Osteoblast (primary cell): Measurements from ENCODE around the gene RARA. TPM values are rescaled to one million over a fixed set of nuclear protein-coding genes. Genes with fewer than 3 reads are reported as not detected.

Experiments used
- DNase-seq: peaks from one replicate; pipeline ENCODE4 v3.0.0; 2011; ENCODE audit warnings: low spot score, mixed read lengths; ENCODE audit not compliant: insufficient read length; ENCODE audit errors: missing footprints
- H2AFZ ChIP-seq: 2 replicates; pipeline ENCODE4 v1.6.0; 2011; ENCODE audit warnings: mild to moderate bottlenecking, low read length
- H3K27ac ChIP-seq: 2 replicates; pipeline ENCODE4 v1.5.1; 2011; ENCODE audit warnings: mild to moderate bottlenecking, low read depth, low read length, moderate library complexity
- H3K27me3 ChIP-seq: 2 replicates; pipeline ENCODE4 v1.6.0; 2012; ENCODE audit warnings: mild to moderate bottlenecking, control low read depth, inconsistent platforms, low read length, moderate library complexity; ENCODE audit not compliant: insufficient read depth
- H3K36me3 ChIP-seq: 2 replicates; pipeline ENCODE4 v1.5.1; 2011; ENCODE audit warnings: mild to moderate bottlenecking, low read length, control low read depth, moderate library complexity; ENCODE audit not compliant: insufficient read depth
- H3K4me1 ChIP-seq: 2 replicates; pipeline ENCODE4 v1.5.1; 2011; ENCODE audit warnings: mild to moderate bottlenecking, low read length, control low read depth, moderate library complexity; ENCODE audit not compliant: insufficient read depth
- H3K4me2 ChIP-seq: 2 replicates; pipeline ENCODE4 v1.6.0; 2011; ENCODE audit warnings: mild to moderate bottlenecking, low read length; ENCODE audit not compliant: insufficient read depth
- H3K4me3 ChIP-seq: fragments of 200-600 bp; sonication (generic); 3 replicates; pipeline ENCODE4 v1.5.1; 2012; ENCODE audit warnings: mild to moderate bottlenecking, low read length, inconsistent platforms; ENCODE audit not compliant: insufficient read depth
- H3K79me2 ChIP-seq: 2 replicates; pipeline ENCODE4 v1.6.0; 2012; ENCODE audit warnings: mild to moderate bottlenecking, low read length, control low read depth, inconsistent platforms; ENCODE audit not compliant: insufficient read depth
- H3K9me3 ChIP-seq: 2 replicates; pipeline ENCODE4 v1.5.1; 2011; ENCODE audit warnings: low read depth, low read length, control low read depth
- H4K20me1 ChIP-seq: 2 replicates; pipeline ENCODE4 v1.6.0; 2012; ENCODE audit warnings: mild to moderate bottlenecking, low read length, control low read depth; ENCODE audit not compliant: insufficient read depth
- total RNA-seq: library from RNA; depleted of rRNA; stranded (reverse); fragments of >200 nt; gene quantifications from 2 replicates; pipeline ENCODE4 v1.2.3, GENCODE V29; 2012
- TF ChIP-seq, protein P1 (sequence below): IDR thresholded peaks from 2 replicates; pipeline ENCODE4 v1.5.1; 2011; ENCODE audit warnings: mild to moderate bottlenecking, low read depth, low read length, moderate library complexity; ENCODE audit errors: extremely low read depth

The RARA gene
- total RNA-seq, 1 donor, result 31.1 TPM

DNA sequence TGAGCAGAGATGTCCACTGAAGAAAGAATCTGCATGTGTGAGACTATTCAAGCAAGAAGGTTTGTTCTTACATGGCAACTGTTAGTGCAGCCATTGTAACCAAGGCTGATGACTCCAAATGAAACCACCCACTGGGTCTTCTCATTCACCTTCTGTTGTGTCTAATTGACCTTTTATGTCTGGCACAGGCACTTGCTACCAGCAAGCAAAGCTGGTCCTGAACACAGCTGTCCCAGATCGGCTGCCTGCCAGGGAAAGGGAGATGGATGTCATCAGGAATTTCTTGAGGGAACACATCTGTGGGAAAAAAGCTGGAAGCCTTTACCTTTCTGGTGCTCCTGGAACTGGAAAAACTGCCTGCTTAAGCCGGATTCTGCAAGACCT, 17.7 kb upstream of the RARA start:
- Histone ChIP-seq H4K20me1 (no peaks in the 10 kb centered on the region), H3K4me1 (peaks cover 21% of the 10 kb centered on the region), H3K79me2 (peaks cover 8% of the 10 kb centered on the region), H3K27me3 (no peaks in the 10 kb centered on the region), H3K27ac (no peak overlapping the region), H3K4me3 (no peak overlapping the region), H3K4me2 (no peak overlapping the region), H3K36me3 (peaks cover 12% of the 10 kb centered on the region), H2AFZ (no peak overlapping the region), H3K9me3 (no peaks in the 10 kb centered on the region)
- no peak for DNase-seq
- TF ChIP-seq, protein P1, sequence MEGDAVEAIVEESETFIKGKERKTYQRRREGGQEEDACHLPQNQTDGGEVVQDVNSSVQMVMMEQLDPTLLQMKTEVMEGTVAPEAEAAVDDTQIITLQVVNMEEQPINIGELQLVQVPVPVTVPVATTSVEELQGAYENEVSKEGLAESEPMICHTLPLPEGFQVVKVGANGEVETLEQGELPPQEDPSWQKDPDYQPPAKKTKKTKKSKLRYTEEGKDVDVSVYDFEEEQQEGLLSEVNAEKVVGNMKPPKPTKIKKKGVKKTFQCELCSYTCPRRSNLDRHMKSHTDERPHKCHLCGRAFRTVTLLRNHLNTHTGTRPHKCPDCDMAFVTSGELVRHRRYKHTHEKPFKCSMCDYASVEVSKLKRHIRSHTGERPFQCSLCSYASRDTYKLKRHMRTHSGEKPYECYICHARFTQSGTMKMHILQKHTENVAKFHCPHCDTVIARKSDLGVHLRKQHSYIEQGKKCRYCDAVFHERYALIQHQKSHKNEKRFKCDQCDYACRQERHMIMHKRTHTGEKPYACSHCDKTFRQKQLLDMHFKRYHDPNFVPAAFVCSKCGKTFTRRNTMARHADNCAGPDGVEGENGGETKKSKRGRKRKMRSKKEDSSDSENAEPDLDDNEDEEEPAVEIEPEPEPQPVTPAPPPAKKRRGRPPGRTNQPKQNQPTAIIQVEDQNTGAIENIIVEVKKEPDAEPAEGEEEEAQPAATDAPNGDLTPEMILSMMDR, result no peak

- Histone ChIP-seq H3K4me3 (no peak overlapping the region), H3K36me3 (peaks cover 12% of the 10 kb centered on the region), H3K4me1 (peaks cover 35% of the 10 kb centered on the region), H3K9me3 (no peaks in the 10 kb centered on the region), H3K79me2 (peaks cover 8% of the 10 kb centered on the region), H4K20me1 (no peaks in the 10 kb centered on the region), H2AFZ (no peak overlapping the region), H3K27ac (no peak overlapping the region), H3K4me2 (no peak overlapping the region), H3K27me3 (no peaks in the 10 kb centered on the region)
- TF ChIP-seq, protein P1, result no peak
- no peak for DNase-seq
Measured at GRCh38 chr17:40293363-40293762, 15.6 kb upstream of the RARA start.

DNA sequence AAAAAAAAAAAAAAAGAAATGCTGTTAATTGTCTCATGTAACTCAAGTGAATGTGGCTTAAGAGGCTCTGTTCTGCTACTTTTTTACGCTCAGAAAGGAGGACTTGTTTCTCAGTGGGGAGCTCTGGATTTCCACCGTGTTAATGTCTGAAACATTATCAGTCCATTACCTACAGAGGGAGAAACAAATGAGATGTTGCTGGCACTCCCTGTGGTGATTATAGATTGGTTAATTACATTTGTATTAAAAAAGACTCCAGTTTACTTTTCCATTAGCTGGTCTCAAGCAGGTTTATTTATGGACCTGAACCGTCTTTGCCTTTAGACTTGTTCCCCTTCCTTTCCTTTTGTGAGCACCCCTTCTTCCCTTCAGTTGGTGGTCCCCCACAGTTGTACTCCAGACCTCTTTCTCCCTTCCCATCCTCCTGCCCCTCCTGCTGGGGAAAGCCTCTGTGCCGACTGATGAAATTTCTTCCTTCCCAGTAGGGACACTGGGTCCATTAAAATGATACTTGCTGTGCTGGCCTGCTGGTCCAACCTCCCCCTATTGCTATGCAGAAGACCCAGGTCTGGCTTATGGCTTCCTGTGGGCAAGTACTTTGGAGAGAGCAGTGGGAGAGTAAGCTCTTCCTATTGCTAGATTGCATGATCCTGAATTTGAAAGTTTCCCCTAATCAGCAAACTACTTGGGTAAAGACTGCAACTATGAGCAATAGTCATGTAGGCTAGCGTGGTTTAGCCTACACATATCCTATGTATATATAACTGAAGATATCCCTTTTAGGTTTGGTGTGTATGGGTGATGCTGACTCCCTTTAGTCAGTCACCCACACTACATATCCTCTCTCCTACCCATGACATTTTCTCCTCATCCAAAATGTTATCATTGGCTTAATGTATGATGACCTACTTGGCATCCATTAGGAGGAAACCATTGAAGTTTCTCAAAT, 13.2 kb upstream of the RARA start:
- Histone ChIP-seq H4K20me1 (no peaks in the 10 kb centered on the region), H3K27me3 (no peaks in the 10 kb centered on the region), H3K4me1 (peaks cover 30% of the 10 kb centered on the region), H3K9me3 (no peaks in the 10 kb centered on the region), H3K4me2 (peak overlapping the region; percentile 52), H3K79me2 (no peaks in the 10 kb centered on the region), H2AFZ (no peak overlapping the region), H3K4me3 (no peak overlapping the region), H3K36me3 (peaks cover 12% of the 10 kb centered on the region), H3K27ac (peak overlapping the region; percentile 78)
- no peak for DNase-seq
- TF ChIP-seq, protein P1, result no peak

DNA sequence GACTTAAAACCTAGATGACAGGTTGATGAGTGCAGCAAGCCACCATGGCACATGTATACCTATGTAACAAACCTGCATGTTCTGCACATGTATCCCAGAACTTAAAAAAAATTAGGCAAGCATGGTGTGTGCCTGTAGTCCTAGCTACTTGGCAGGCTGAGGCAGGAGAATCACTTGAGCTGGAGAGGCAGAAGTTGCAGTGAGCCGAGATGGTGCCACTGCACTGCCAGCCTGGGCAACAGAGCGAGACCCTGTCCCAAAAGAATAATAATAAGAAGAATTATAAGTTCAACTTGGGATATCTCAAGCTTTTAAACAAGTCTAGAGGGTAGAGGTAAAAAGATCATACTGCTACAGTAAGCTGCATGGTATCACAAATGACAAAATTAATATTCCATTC, 11.5 kb upstream of the RARA start:
- H3K27ac ChIP-seq, result peak overlapping the region; percentile 78
- H3K4me1 ChIP-seq, result peaks cover 30% of the 10 kb centered on the region
- no peaks in the 10 kb centered on the region for H4K20me1 ChIP-seq
- H3K27me3 ChIP-seq, result no peaks in the 10 kb centered on the region
- no peak for DNase-seq
- no peaks in the 10 kb centered on the region for H3K9me3 ChIP-seq
- H3K4me3 ChIP-seq, result no peak overlapping the region
- TF ChIP-seq, protein P1, result no peak
- H3K36me3 ChIP-seq, result peaks cover 14% of the 10 kb centered on the region
- no peak overlapping the region for H2AFZ ChIP-seq
- no peak overlapping the region for H3K4me2 ChIP-seq
- H3K79me2 ChIP-seq, result no peaks in the 10 kb centered on the region
